CD4-positive, alpha-beta T cell treated with Interleukin-21 for 1 hour (primary cell): ENCODE data around the gene OR7C1.
"Not testable (repeated sequence)": the region's sequence is repeated elsewhere in the genome, so short reads cannot be mapped to it uniquely, and the experiment has no call there.

Experiments used
- DNase-seq: peaks from one replicate; pipeline ENCODE4 v3.0.0-alpha.2; 2020

Gene OR7C1

DNA sequence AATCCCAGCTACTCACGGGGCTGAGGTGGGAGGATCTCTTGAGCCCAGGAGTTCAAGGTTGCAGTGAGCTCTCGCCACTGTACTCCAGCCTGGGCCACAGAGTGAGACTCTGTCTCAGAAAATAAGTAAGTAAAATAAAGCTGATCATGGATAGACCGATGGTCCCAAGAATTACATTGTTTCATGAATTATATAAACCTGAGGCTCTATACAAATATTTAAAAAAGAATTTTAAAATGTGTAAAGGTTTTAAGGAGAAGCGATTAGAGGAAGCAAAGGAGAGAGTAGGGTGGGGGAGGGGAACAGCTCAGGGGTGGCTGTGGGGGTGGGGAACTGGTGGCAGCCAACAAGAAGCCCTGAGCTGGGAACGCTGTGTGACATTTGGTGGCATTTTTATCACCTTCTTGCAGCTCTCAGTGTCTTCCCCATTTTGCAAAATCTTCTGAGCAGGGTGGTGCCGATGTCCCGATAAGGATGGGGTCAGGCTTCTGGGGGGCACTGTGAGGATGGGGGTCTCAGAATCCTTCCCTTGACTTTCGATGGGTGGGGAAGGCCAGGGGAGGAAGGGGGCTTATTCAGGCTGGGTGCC lies 51.5 kb downstream of the OR7C1 start:
- not testable (repeated sequence) for DNase-seq

DNA sequence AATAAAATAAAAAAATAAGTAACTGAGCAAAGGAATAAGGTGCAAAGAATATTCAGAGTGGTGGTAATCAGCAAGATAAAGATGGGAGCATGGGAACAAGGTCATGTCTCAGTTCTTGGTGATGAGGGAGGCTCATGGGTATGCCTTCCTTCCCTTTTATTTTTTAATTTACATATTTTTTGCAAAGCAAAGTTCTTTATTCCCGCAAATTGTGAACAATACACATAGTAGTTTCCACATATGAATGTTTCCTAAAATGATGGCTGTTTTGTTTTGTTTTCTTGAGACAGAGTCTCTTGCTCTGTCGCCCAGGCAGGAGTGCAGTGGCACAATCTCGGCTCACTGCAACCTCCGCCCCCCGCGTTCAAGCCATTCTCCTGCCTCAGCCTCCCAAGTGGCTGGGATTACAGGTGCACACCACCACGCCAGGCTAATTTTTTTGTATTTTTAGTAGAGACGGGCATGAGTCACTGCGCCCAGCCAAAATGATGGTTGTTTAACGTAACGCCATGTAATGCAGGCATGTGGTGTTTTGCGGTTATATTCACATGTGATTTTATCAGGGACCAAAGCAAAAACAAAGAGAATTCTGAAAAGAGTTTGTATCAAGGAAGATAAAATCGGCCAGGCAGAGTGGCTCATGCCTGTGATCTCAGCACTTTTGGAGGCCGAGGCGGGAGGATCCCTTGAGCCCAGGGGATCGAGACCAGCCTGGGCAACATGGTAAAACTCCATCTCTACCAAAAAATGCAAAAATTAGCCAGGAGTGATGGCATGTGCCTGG lies 52.2 kb downstream of the OR7C1 start:
- no peak for DNase-seq

DNA sequence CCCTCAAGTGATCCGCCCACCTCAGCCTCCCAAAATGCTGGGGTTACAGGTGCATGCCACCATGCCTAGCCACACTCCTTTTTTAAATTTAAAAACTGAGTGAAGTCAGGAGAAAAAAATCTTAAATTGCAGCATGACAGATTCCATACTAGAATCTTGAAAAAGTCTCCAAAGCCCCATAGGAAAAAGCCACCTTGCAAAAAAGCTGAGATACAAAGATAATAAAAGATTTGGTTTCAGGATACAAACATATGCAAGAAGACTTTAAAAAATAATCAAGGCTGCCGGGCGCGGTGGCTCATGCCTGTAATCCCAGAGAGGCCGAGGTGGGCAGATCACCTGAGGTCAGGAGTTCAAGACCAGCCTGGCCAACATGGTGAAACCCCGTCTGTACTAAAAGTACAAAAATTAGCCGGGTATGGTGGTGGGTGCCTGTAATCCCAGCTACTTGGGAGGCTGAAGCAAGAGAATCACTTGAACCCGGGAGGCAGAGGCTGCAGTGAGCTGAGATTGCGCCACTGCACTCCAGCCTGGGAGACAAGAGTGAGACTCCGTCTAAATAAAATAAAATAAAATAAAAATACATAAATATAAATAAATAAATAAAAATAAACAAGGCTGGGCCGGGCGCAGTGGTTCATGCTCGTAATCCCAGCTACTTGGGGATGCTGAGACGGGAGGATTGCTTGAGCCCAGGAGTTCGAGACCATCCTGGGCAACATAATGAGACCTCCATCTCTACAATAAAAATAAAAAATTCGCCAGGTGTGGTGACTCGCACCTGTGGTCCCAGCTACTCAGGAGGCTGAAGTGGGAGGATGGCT lies 53.1 kb downstream of the OR7C1 start:
- not testable (repeated sequence) for DNase-seq

DNA sequence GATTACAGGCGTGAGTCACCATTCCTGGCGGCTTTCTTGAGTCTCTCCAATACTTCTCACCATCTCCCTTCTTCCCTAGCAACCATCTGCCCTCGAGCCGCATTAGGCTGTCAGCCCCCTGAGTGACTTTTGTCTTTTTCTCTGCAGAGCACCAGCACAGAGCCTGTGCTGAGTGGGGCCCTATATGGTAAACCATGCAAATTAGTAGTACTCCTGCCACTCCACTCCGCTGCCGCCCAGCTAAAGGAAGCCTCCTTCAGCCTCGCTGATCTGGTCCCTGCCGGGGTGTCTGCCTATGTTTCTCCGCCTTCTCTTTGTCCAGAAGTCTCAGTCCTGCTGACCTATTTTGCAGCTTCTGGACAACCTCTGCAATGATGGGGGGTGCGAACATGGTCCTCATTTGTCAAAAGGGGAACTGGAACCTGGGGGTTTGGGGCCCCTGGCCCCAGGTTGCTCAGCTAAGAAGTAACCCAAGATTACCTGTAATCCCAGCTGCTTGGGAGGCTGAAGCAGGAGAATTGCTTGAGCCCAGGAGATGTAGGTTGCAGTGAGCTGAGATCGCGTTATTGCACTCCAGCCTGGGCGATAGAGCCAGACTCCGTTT lies 54.3 kb downstream of the OR7C1 start:
- DNase-seq = not testable (repeated sequence)

DNA sequence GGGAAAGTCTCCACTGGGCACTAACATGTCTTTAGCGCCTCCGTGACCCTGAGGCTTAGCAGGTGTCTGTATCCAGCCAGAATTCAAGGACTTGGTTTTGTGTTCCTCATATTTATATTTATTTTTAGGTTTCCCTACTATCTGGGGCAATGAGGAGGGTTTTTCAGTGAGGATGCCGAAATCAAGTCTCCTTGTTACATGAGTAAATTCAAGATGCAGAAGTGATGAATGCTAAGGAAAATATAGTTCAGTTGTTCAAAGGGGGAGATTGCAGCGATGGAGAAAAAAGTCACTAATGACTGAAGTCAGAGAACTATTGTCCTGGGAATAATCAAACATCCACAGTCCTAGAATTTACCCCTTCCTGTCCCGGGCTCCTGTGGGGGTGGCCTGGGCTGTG lies 55.8 kb downstream of the OR7C1 start:
- DNase-seq = no peak

DNA sequence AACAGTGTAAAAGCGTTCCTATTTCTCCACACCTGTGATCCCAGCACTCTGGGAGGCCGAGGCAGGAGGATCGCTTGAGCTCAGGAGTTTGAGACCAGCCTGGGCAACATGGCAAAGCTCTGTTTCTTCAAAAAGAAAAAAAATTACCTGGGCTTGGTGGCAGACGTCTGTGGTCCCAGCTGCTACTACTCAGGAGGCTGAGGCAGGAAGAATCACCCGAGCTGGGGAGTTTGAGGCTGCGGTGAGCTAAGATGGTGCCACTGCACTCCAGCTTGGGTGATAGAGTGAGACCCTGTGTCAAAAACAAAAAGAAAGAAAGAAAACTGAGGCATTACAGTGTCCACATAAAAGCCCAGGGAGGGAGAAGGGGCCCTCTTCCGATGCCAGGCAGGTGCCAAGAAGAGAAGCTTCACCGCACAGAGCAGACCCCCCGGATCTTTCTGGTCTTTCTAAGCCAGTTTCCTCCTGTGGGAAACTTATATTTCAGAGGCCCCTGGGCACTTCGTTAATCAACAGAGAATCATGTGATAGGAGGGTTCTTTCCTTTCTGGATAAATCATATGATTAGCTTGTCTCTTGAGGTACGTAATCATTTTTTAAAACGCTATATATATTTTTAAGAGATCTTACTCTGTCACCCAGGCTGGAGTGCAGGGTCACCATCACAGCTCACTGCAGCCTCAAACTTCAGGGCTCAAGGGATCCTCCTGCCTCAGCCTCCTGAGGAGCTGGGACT lies 56.7 kb downstream of the OR7C1 start, which contains the start of gene ADGRE2:
ADGRE2 (minus strand) TSS at position 451 of the 736 bp plus-strand sequence. CDS start 1,804 bp downstream, outside the sequence.
- DNase-seq = not testable (repeated sequence)

DNA sequence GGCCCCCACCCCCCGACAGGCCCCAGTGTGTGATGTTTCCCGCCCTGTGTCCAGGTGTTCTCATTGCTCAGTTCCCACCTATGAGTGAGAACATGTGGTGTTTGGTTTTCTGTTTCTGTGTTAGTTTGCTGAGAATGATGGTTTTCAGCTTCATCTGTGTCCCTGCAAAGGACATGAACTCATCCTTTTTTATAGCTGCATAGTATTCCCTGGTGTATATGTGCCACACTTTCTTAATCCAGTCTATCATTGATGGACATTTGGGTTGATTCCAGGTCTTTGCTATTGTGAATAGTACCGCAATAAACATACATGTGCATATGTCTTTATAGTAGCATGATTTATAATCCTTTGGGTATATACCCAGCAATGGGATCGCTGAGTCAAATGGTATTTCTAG lies 57.3 kb downstream of the OR7C1 start:
- not testable (repeated sequence) for DNase-seq

DNA sequence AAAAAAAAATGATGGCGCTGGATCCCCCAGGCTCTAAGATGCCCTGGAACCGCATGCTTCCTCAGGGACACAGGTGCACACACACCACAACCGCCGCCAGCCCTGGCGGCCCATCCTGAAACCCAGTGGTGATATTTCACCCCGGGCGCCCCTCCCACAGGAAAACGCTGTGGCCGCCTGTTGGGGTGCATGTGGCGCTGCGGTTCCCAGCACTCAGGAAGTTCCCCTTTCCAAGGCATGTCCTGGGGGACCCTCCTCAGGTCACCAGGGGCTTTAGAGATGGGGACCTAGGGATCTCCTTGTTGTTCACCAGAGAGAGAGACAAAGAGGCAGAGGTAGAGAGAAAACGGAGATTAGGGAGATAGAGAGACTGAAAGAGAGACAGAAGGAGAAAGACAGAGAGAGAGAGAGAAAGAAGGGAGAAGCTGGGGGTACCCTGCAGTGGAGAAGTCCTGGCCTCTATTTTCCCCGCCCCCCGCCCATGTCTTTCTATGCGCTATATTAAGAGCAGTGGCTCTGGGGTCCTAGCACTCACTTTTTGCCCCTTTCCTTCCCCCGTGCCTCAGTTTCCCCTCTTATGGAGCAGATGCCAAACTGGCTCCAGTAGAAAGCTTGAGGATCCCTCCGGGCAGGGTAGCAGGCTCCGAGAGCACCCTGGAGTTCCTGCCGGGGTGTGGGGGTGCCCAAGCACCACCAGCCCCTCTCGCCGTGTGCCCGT lies 59.0 kb downstream of the OR7C1 start:
- DNase-seq = no peak

DNA sequence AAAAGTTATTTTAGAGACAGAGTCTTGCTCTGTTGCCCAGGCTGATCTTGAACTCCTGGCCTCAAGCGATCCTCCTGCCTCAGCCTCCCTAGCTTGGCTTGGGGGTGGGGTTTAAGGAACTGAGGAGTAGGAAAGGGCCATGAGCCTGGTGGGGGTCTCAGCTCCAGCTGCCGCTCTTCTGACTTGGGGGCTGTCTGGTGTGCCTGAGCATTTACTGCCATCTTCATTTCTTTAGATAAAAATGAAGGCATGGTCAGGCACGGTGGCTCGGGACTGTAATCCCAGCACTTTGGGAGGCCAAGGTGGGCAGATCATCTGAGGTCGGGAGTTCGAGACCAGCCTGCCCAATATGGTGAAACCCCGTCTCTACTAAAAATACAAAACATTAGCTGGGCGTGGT lies 59.7 kb downstream of the OR7C1 start:
- not testable (repeated sequence) for DNase-seq

DNA sequence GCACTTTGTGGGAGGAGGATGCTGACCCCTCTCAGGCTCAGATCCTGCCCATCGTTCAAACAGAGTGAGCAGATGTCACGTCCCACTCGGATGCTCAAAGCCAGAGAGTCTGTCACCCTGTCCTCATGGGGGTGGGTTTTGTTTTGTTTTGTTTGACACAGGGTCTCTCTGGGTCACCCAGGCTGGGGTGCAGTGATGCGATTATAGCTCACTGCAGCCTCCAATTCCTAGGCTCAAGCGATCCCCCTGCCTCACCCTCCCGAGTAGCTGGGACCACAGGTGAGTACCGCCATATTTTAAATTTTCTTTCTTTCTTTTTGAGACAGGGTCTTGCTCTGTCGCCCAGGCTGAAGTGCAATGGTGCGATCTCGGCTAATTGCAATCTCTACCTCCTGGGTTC lies 60.6 kb downstream of the OR7C1 start:
- no peak for DNase-seq

DNA sequence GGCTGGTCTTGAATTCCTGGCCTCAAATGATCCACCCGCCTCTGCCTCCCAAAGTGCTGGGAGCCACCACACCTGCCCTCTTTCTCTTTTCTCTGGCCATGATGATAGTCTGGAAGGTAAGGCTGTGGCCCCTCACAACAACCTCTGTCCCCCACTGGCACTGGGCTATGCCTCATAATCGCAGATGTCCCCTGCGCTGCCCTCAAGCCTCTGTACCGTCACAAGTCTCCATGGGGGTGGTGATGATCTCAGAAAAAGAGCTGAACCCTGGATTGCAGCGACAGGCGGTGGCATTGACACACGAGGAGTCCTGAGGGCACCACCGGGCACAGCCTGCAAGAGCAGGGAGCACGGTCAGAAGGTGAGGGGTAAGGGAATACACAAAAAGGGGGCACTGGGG lies 61.3 kb downstream of the OR7C1 start:
- DNase-seq = not testable (repeated sequence)

DNA sequence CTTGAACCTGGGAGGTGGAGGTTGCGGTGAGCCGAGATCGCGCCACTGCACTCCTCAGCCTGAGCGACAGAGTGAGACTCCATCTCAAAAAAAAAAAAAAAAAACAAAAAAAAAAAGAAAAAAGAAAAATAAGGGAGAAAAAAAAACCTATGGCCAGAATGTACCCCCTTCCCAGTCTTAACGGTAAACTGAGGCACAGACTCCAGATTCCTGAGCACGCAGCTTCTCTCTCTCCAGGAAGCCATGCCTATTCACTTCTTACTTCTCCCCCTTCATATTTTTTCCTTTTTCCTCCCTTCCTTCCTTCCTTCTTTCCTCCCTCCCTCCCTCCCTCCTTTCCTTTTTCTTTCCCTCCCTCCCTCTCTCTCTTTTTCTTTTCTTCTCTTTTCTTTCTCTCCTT lies 62.0 kb downstream of the OR7C1 start:
- no peak for DNase-seq

DNA sequence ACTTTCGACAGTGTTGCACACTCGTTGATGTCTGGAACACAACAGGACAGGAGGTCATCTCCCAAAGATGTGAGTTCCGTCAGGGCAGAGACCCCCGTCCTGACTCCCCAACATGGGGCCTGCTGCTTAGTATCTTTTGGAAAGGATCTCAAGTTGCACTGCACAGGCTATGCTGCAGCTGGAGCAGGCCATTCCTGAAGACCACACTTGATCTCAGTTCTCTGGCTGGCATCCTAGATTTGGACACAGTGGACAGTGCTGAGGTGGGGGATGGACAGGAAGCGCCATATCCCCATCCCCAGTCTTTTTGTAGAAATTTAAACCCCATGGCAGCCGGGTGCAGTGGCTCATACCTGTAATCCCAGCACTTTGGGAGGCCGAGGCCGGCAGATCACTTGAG lies 62.5 kb downstream of the OR7C1 start:
- DNase-seq = no peak

DNA sequence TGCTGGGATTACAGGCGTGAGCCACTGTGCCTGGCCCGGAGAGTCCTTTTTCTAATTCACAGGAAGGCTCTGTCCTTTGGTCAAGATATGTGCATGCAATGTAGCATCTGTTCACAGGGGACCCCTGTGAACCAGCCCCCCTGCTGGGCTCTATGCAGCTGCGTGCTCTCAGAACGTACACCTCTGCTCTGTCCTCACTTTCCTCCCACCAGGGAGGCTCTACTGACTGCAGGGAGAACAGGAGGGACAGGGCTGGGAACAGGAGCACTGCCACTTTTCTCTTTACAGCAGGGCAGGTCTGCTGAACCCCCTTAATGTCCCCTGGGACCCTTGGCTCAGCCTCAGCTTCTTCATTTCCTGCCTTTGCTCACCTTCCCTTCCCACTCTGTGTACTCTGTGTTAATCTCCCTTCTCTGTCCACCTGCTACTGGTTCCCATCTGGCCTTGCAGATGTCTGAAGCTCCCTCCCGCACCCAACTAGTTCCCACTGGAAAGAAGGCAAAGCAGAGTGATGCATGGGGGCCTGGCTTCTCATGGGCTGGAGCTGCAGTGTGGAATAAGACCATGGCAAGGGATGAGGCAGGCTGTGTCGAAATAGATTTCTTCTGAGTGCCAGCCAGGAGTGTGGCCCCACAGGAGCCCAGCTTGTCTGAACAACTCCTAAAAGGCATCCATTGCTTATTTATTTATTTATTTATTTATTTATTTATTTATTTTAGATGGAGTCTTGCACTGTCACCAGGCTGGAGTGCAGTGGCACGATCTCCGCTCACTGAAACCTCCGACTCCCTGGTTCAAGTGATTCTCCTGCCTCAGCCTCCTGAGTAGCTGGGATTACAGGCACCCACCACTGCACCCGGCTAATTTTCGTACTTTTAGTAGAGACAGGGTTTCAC lies 63.8 kb downstream of the OR7C1 start:
- DNase-seq = no peak

DNA sequence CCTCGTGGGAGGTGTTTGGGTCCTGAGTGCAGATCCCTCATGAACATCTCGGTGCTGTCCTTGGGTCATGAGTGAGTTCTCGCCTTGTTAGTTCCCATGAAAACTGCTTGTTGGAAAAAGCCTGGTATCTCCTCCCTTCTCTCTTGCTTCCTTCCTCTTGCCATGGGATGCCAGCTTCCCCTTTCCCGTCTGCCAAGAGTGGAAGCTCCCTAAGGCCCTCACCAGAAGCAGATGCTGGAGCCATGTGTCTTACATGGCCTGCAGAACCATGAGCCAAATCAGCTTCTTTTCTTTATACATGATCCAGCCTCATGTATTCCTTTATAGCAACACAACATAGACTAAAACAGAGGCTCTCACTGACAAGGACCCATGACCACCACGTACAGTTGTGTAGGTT lies 64.8 kb downstream of the OR7C1 start:
- DNase-seq = no peak

DNA sequence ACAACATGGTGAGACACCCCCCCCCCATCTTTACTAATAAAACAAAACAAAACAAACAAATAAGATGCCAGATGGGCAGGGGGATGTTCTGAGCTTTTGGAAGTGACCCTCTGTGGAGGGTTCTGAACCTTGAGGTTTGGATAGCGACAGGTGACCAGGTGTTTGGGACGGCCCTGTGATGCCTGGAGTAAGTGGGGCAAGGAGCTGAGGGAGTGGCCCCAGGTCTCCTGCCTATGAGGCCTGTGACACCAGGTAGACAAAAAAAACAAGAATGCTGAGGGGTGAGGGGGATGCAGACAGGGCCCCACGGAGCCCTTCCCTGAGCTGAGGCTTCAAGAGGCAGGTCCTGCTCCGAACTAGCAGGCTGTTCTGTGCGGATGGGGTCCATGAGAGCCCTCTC lies 65.8 kb downstream of the OR7C1 start:
- no peak for DNase-seq

DNA sequence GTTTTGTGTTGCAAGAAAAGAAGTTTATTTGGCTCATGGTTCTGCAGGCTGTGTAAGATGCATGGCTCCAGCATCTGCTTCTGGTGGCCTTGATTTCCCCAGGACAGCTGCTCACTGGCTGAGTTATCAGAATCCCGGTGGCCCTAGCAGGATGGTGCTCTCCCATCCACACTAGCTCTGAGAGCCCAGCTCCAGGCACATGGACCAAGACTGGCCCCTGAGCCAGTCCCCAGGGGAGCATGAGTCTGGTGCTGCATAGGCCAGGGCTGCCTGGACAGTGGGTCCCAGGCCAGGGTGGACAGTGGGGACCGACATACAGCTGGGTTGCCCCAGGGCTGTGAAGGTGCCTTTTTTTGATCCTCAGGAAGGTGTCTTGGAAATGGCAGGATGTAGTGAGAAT lies 67.0 kb downstream of the OR7C1 start:
- no peak for DNase-seq

DNA sequence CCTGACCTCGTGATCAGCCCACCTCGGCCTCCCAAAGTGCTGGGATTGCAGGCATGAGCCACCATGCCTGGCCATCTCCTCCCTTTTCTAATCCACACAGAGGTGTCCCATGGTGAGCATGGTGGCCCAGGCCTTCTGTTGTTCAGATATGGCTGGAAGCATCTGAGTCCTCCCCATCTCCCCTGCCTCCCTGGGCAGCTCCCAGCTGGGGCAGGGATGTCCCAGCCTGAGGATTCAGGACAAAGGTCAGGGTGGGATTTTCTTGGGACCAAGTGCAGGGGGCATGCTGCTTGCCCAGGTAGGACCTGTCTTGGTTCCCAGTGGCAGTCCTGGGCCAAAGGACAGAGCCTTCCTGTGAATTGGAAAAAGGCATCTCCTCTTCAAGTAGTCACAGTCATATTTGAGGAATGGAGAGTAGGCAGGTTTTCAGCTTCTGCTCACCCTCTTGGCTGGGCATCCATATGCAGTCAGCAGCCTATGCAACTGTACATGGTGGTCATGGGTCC lies 67.5 kb downstream of the OR7C1 start:
- no peak for DNase-seq

DNA sequence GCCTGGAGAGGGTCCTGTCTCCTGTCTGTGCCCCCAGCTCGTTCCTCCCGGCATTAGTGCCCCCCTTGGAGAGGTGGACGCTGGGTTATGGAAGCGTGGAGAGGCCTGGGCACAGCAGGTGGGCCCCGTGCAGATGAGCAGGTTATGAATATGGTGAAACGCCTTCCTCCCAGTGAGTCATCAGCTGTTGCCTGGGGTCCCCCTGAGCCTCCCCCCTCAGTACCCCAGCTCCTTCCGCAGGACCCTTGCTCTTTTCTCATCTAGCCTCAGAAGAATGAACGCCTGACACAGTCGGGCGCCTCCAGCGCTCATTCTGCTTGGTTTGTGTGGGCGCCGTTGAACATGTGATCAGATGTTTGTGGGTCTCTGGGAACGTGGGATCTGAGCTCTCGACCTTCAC lies 69.1 kb downstream of the OR7C1 start:
- not testable (repeated sequence) for DNase-seq

DNA sequence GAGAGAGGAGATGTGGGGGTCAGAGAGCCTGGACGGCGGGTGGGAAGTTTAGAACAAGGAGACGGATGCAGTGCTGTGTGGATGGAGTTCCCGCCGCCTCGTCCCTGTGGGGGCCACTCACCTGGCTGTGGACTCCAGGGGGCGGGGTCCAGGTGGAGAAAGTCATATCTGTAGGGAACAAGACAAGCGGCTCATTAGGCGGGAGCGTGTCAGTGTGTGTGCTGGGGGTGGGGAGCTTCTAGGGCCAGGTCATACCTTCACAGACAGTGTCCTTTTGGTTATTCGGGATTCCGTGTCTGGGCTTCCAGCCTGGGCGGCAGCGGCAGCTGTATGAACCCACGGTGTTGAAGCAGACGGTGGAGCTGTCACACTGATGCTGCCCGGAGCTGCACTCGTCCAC lies 69.6 kb downstream of the OR7C1 start:
- DNase-seq = peak; percentile 28

DNA sequence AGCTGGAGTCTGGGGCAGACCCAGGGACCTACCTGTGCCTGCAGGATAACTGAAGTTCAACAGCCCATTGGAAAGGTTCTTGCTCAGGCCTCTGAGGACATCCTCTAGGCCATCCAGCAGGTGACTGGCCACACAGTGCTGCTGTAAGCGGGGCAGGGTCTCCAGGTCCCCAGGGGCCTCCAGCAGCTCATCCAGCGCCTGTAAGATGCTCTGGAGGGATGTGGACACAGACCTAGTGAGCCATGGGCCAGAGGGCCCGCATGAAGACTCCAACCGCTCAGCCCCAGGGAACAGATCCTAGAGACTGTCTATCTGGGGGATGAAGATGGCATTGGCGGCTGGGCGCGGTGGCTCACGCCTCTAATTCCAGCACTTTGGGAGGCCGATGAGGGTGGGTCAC lies 70.6 kb downstream of the OR7C1 start:
- DNase-seq = no peak
